Hematopoietic multipotent progenitor cell treated with erythropoietin and hydrocortisone succinate and interleukin-3 and kit ligand, for 15 days (in vitro differentiated cells): ENCODE results near the gene LUC7L.
"Not testable (repeated sequence)": the region's sequence is repeated elsewhere in the genome, so short reads cannot be mapped to it uniquely, and the experiment has no call there.

Source experiments
- DNase-seq: peaks from one replicate; pipeline ENCODE4 v3.0.0-alpha.2; 2015; ENCODE audit warnings: low spot score

The LUC7L gene

DNA sequence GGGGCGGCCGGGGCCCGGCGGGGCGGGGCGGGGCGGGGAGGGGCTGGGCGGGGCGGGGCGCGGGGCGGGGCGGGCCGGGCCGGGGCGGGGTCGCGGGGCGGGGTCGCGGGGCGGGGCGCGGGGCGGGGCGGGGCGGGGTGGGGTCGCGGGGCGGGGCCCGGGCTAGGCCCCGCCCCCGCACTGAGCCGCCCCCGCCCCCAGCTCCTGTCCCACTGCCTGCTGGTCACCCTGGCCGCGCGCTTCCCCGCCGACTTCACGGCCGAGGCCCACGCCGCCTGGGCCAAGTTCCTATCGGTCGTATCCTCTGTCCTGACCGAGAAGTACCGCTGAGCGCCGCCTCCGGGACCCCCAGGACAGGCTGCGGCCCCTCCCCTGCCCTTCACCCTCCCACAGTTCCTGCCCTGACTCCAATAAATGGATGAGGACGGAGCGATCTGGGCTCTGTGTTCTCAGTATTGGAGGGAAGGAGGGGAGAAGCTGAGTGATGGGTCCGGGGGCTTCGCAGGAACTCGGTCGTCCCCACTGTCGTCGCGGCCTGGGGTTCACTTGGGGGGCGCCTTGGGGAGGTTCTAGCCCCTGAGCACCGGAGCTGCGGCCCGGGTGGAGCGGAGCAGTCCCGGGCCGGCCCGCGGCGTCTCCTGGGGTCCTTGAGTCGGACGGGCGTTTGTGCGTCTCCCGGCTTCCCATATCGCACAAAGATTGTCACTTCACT lies 64.3 kb downstream of the LUC7L start:
- DNase-seq: no peak

- not testable (repeated sequence) for DNase-seq
Measured at GRCh38 chr16:164134-164823, 65.0 kb downstream of the LUC7L start.

DNA sequence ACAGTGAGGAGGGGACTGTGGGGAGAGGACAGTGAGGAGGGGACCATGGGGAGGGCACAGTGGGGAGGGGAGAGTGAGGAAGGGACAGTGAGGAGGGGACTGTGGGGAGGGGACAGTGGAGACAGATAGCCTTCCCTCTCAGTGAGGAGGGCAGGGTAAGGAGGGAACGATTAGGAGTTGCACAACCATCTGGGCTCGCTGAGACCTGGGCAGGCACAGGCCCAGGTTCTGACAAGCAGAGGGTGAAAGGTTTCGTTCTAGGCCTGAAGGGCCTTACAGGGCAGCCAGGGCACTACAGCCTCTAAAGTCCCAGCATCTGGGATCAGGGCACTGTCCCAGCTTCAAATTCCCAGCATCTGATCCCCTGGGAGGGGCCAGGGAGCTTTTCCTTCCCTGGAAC lies 65.6 kb downstream of the LUC7L start:
- DNase-seq: not testable (repeated sequence)

DNA sequence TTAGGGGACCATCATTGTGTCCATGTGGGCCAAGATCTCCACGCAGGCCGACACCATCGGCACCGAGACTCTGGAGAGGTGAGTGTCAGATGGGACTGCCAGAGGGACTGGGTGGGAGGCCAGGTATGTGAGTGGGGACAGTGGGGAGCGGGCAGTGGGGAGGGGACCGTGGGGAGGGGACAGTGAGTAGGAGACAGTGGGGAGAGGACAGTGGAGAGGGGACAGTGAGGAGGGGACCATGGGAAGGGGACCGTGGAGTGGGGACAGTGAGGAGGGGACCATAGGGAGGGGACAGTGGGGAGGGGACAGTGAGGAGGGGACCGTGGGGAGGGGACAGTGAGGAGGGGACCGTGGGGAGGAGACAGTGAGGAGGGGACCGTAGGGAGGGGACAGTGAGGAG lies 66.1 kb downstream of the LUC7L start:
- DNase-seq: not testable (repeated sequence)

- DNase-seq: no peak
Measured at GRCh38 chr16:162271-162991, 66.8 kb downstream of the LUC7L start.

- DNase-seq: no peak
Measured at GRCh38 chr16:160691-161190, 68.5 kb downstream of the LUC7L start.

DNA sequence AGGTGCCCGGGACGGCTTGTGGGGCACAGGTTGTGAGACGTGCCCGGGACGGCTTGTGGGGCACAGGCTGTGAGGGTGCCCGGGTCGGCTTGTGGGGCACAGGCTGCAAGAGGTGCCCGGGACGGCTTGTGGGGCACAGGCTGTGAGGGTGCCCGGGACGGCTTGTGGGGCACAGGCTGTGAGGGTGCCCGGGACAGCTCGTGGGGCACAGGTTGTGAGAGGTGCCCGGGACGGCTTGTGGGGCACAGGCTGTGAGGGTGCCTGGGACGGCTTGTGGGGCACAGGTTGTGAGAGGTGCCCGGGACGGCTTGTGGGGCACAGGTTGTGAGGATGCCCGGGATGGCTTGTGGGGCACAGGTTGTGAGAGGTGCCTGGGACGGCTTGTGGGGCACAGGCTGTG lies 69.0 kb downstream of the LUC7L start:
- DNase-seq: not testable (repeated sequence)

DNA sequence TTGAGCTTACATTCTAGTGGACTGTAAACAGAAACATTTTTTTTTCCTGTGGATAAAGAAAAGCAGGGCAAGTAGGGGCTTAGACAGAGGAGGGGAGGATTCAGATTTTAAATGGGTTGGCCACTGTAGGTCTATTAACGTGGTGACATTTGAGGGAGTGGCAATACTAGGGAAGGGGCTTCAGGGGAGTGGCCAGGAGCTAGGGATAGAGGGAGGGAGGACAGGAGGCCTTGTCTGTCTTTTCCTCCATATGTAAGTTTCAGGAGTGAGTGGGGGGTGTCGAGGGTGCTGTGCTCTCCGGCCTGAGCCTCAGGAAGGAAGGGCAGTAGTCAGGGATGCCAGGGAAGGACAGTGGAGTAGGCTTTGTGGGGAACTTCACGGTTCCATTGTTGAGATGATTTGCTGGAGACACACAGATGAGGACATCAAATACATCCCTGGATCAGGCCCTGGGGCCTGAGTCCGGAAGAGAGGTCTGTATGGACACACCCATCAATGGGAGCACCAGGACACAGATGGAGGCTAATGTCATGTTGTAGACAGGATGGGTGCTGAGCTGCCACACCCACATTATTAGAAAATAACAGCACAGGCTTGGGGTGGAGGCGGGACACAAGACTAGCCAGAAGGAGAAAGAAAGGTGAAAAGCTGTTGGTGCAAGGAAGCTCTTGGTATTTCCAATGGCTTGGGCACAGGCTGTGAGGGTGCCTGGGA lies 70.0 kb downstream of the LUC7L start:
- DNase-seq: peak; percentile 30

DNA sequence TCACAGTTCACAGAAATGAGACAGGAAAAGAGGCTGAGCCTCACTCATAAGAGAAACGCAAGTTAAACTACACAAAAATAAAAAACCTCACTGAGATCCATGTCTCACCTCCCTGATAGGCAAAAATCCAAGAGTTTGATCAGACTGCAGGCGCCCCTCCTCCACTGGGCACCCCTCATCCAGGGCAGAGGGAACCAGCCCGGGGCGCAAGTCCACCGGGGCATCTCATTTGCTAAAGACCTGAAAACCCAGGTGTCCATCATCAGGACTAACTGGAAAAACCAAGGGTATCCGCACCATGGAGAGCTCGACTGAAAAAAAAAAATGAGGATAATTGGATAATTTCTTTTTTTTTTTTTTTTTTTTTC lies 74.2 kb downstream of the LUC7L start:
- no peak for DNase-seq

DNA sequence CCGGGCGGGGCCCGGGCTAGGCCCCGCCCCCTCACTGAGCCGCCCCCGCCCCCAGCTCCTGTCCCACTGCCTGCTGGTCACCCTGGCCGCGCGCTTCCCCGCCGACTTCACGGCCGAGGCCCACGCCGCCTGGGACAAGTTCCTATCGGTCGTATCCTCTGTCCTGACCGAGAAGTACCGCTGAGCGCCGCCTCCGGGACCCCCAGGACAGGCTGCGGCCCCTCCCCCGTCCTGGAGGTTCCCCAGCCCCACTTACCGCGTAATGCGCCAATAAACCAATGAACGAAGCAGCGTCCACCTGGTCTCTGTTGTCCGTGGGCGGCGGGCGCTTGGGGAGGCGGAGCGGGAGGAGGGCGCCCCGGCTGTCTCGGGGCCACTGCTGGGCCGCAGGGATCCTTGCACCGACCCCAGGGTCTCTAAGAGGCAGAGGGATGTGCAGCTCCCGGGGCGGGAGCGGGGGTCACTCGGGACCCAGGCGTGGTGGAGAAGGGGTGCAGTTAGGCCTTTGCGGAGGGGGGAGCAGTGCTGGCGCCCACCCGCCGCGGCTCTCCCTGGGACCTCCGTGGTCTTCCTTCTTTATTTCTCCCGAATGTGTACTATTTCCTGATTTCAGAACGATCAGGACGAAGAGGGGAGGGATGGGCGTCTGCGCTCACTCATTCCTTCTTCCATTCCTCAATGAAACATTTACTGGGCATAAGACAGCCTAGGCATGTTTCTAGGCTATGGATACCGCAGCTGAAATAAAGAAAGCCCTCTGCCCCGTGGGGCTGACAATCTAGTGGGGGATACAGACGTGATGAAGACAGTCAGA lies 74.8 kb downstream of the LUC7L start:
- peak; percentile 22 for DNase-seq

DNA sequence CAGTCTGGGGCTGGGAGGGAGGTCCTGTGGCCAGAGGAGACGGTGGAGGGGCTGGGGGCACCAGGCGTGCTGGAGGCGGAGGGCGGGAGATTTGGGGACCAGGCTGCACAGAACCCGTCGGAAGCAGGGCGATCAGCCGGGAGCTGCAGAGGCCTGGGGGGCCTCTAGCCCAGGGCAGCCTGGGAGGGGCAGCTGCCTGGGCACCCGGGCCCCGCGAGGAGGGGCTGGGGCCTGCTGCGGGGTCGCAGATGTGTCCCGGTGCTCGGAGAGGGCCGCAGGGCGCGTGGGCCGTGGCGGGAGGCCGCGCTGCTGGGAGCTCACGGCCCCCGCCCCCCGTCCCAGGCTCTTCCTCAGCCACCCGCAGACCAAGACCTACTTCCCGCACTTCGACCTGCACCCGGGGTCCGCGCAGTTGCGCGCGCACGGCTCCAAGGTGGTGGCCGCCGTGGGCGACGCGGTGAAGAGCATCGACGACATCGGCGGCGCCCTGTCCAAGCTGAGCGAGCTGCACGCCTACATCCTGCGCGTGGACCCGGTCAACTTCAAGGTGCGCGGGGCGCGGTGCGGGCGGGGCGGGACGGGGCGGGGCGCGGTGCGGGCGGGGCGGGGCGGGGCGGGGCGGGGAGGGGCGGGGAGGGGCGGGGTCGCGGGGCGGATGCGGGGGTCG lies 75.6 kb downstream of the LUC7L start:
- not testable (repeated sequence) for DNase-seq

GRCh38 chr16:153129-153521 lies 76.1 kb downstream of the LUC7L start:
- not testable (repeated sequence) for DNase-seq

- no peak for DNase-seq
Measured at GRCh38 chr16:152141-153128, 76.8 kb downstream of the LUC7L start, which contains the start of gene HBZ. HBZ (plus strand) TSS chr16:152644; CDS start chr16:152910, 266 bp downstream.

DNA sequence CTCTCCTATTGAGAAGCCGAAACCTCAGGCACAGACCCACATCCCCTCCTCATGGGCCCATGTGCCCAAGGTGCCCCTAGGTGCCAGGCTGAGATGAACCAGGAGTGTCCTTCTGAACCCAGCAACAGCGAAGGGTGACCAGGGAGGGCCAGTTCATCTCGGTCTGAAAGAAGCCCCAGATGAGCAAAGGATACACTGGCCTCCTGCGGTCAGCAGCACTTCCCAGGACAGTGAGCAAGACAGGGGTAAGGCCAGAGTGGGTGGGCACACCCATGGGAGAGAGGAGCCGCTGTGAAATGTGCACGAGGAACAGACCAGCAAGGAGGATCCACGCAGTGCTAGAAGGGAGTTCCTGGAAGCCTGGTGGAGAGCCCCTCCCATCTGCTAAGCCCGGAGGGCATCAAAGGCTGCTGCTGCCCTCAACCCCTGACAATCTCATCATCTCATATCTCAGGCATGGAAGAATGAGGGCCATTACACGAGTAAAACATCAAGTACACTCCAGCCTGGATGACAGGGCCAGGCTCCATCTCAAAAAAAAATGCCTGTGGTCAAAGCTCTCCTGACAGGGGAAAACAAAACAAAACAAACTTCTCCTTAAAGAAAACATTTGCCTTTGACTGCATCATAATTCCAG lies 80.1 kb downstream of the LUC7L start:
- peak; percentile 54 for DNase-seq

GRCh38 chr16:146646-147045 lies 82.6 kb downstream of the LUC7L start:
- no peak for DNase-seq

- no peak for DNase-seq
Measured at GRCh38 chr16:144797-145252, 84.4 kb downstream of the LUC7L start.

DNA sequence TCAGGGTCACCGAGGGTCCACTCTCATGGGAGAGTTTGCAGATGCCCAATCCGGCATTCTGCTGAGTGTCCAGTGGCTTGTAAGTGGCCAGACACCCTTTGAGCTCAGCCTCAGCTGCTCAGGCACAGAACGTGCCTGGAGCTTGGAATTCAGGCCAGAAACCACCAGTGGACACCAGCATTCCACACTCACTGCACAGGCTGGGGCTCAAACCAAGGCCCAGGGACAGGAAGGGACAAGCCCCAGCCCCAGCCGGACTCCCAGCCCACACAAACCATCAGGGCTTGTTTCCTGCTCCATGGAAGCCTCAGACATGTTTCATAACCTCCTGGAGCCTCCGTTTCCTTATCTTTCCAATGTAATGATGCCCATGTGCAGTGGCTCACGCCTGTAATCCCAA lies 85.8 kb downstream of the LUC7L start:
- peak; percentile 52 for DNase-seq

GRCh38 chr16:143047-143446 lies 86.2 kb downstream of the LUC7L start:
- peak; percentile 94 for DNase-seq
